Measurements from ENCODE around the gene TCF25.
"Not testable (repeated sequence)": the region's sequence is repeated elsewhere in the genome, so short reads cannot be mapped to it uniquely, and the experiment has no call there.

Gene TCF25

GRCh38 chr16:89924925-89925307, 51.5 kb downstream of the TCF25 start:
- H3K4me1 ChIP-seq (ENCODE audit: control insufficient read depth in 5 of 5, insufficient read depth in 5 of 5, low read length in 5 of 5): peaks cover 0 to 50% (median 32%) of the 10 kb centered on the region in 5 donors
- no peaks in the 10 kb centered on the region for H3K9me3 ChIP-seq (ENCODE audit: control insufficient read depth in 5 of 5, low read length in 5 of 5)
- H3K9ac ChIP-seq (ENCODE audit: low read length in 5 of 5): no peak overlapping the region
- no peaks in the 10 kb centered on the region for H3K36me3 ChIP-seq (ENCODE audit: control insufficient read depth in 5 of 5, insufficient read depth in 5 of 5, low read length in 5 of 5)
- peaks cover 12 to 50% (median 39%) of the 10 kb centered on the region in 5 donors for H3K27me3 ChIP-seq (ENCODE audit: control insufficient read depth in 5 of 5, insufficient read depth in 4 of 5, low read length in 5 of 5)
- no peak overlapping the region for H3K4me3 ChIP-seq (ENCODE audit: low read depth in 1 of 5, low read length in 5 of 5)
- H3K27ac ChIP-seq (ENCODE audit: low read depth, low read length): no peak overlapping the region

DNA sequence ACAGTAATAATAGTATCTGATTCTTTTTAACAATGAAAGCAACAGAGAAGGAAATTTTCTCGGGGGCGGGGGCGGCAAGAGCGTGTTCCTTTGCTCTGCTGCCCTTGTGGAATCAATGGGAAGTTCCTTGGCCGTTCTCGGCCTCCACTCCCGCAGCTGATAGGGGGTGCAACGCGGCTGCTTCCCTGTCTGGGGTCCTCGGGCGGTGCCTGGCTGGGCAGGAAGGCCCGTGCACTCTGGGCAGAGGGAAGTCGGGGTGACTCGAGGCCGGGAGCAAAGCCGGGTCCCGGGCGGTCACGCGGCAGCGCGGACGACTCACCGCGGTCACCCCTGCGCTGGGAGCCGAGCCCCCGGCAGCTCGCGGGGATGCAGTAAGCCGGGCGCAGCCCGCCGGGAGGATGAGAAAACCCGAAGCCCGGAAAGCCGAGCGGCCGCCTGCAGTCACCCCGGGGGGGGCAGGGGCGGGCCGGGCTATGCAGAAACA, 52.2 kb downstream of the TCF25 start:
- Histone ChIP-seq H3K4me1 (ENCODE audit: control insufficient read depth in 5 of 5, insufficient read depth in 5 of 5, low read length in 5 of 5) (peaks cover 0 to 50% (median 32%) of the 10 kb centered on the region in 5 donors), H3K27ac (ENCODE audit: low read depth, low read length) (no peak overlapping the region), H3K9me3 (ENCODE audit: control insufficient read depth in 5 of 5, low read length in 5 of 5) (no peaks in the 10 kb centered on the region), H3K36me3 (ENCODE audit: control insufficient read depth in 5 of 5, insufficient read depth in 5 of 5, low read length in 5 of 5) (no peaks in the 10 kb centered on the region), H3K27me3 (ENCODE audit: control insufficient read depth in 5 of 5, insufficient read depth in 4 of 5, low read length in 5 of 5) (peaks cover 7 to 45% (median 36%) of the 10 kb centered on the region in 5 donors), H3K9ac (ENCODE audit: low read length in 5 of 5) (no peak overlapping the region), H3K4me3 (ENCODE audit: low read depth in 1 of 5, low read length in 5 of 5) (peak overlapping the region in 3 of 5 donors; percentile 22 to 59 (median 39))

DNA sequence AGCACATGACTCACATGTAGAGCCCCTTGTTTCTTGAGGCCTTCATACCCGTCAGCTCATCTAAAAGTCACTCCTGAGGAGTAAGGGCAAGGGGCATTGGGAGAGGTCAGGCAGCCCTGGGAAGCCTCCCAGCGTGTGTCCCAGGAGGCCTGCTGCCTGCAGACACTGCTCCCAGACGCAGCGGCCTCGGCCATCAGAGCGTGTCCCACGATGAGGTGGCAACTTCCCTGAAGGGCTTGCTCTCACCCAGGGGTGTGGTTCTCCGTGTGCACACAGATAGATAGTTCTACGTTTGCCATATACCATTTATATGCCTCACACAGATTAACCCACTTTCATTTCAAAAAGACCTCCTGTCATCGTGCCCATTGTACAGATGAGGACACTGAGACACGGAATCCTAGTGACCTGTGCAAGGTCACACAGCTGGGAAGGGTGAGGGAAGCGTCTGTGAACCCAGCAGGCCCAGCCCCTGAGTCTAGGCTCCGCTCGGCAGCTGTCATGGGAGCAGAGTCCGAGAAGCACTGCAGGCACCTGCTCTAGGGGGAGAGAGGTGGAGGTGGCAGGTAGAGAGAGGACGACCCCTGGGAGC, 58.0 kb downstream of the TCF25 start:
- Histone ChIP-seq H3K27ac (ENCODE audit: low read depth, low read length) (no peak overlapping the region), H3K9ac (ENCODE audit: low read length in 5 of 5) (no peak overlapping the region), H3K36me3 (ENCODE audit: control insufficient read depth in 5 of 5, insufficient read depth in 5 of 5, low read length in 5 of 5) (no peaks in the 10 kb centered on the region), H3K4me1 (ENCODE audit: control insufficient read depth in 5 of 5, insufficient read depth in 5 of 5, low read length in 5 of 5) (peaks cover 0 to 3% (median 2%) of the 10 kb centered on the region in 5 donors), H3K9me3 (ENCODE audit: control insufficient read depth in 5 of 5, low read length in 5 of 5) (no peaks in the 10 kb centered on the region), H3K4me3 (ENCODE audit: low read depth in 1 of 5, low read length in 5 of 5) (no peak overlapping the region), H3K27me3 (ENCODE audit: control insufficient read depth in 5 of 5, insufficient read depth in 4 of 5, low read length in 5 of 5) (peaks cover 0 to 9% (median 7%) of the 10 kb centered on the region in 5 donors)

DNA sequence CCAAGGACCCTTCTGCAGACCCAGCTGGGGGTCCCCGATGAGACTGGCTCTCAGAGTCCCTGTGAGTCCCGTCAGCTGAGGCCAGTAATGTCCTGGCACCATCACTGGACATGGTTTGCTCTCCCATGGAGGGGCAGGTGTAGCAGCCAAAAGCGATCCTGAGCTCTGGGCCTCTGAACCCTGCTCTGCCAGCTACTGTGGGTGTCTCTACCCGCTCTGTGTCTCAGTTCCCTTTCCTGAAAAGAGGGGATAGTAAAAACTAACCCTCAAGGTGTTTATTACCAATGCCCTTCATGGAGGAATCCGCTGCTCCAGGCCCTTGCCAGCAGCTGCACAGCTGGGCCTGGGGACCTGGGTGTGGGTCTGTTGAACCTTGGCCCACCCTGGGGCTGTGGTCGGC, 58.6 kb downstream of the TCF25 start:
- Histone ChIP-seq H3K9ac (ENCODE audit: low read length in 5 of 5) (no peak overlapping the region), H3K9me3 (ENCODE audit: control insufficient read depth in 5 of 5, low read length in 5 of 5) (no peaks in the 10 kb centered on the region), H3K27me3 (ENCODE audit: control insufficient read depth in 5 of 5, insufficient read depth in 4 of 5, low read length in 5 of 5) (peaks cover 0 to 9% (median 7%) of the 10 kb centered on the region in 5 donors), H3K4me3 (ENCODE audit: low read depth in 1 of 5, low read length in 5 of 5) (no peak overlapping the region), H3K36me3 (ENCODE audit: control insufficient read depth in 5 of 5, insufficient read depth in 5 of 5, low read length in 5 of 5) (no peaks in the 10 kb centered on the region), H3K27ac (ENCODE audit: low read depth, low read length) (no peak overlapping the region), H3K4me1 (ENCODE audit: control insufficient read depth in 5 of 5, insufficient read depth in 5 of 5, low read length in 5 of 5) (no peaks in the 10 kb centered on the region)

- not testable (repeated sequence) for H3K4me3 ChIP-seq (ENCODE audit: low read depth in 1 of 5, low read length in 5 of 5); H3K9me3 ChIP-seq (ENCODE audit: control insufficient read depth in 5 of 5, low read length in 5 of 5); H3K9ac ChIP-seq (ENCODE audit: low read length in 5 of 5); H3K27ac ChIP-seq (ENCODE audit: low read depth, low read length); H3K36me3 ChIP-seq (ENCODE audit: control insufficient read depth in 5 of 5, insufficient read depth in 5 of 5, low read length in 5 of 5); H3K4me1 ChIP-seq (ENCODE audit: control insufficient read depth in 5 of 5, insufficient read depth in 5 of 5, low read length in 5 of 5)
- H3K27me3 ChIP-seq (ENCODE audit: control insufficient read depth in 5 of 5, insufficient read depth in 4 of 5, low read length in 5 of 5): peaks cover 0 to 10% (median 2%) of the 10 kb centered on the region in 5 donors
Observed at GRCh38 chr16:89934019-89934418, 60.6 kb downstream of the TCF25 start.

DNA sequence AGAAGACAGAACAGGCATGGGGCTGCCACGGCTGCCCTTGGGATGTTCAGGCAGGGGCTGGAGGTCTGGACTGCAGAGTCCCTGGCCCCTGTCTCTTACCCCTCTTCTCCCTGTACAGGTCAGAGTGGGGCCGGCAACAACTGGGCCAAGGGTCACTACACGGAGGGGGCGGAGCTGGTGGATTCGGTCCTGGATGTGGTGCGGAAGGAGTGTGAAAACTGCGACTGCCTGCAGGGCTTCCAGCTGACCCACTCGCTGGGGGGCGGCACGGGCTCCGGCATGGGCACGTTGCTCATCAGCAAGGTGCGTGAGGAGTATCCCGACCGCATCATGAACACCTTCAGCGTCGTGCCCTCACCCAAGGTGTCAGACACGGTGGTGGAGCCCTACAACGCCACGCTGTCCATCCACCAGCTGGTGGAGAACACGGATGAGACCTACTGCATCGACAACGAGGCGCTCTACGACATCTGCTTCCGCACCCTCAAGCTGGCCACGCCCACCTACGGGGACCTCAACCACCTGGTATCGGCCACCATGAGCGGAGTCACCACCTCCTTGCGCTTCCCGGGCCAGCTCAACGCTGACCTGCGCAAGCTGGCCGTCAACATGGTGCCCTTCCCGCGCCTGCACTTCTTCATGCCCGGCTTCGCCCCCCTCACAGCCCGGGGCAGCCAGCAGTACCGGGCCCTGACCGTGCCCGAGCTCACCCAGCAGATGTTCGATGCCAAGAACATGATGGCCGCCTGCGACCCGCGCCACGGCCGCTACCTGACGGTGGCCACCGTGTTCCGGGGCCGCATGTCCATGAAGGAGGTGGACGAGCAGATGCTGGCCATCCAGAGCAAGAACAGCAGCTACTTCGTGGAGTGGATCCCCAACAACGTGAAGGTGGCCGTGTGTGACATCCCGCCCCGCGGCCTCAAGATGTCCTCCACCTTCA, 61.5 kb downstream of the TCF25 start:
- Histone ChIP-seq H3K9ac (ENCODE audit: low read length in 5 of 5) (no peak overlapping the region), H3K36me3 (ENCODE audit: control insufficient read depth in 5 of 5, insufficient read depth in 5 of 5, low read length in 5 of 5) (no peaks in the 10 kb centered on the region)

DNA sequence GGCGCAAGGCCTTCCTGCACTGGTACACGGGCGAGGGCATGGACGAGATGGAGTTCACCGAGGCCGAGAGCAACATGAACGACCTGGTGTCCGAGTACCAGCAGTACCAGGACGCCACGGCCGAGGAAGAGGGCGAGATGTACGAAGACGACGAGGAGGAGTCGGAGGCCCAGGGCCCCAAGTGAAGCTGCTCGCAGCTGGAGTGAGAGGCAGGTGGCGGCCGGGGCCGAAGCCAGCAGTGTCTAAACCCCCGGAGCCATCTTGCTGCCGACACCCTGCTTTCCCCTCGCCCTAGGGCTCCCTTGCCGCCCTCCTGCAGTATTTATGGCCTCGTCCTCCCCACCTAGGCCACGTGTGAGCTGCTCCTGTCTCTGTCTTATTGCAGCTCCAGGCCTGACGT, 62.2 kb downstream of the TCF25 start:
- H3K9me3 ChIP-seq (ENCODE audit: control insufficient read depth in 5 of 5, low read length in 5 of 5); H3K4me3 ChIP-seq (ENCODE audit: low read depth in 1 of 5, low read length in 5 of 5); H3K36me3 ChIP-seq (ENCODE audit: control insufficient read depth in 5 of 5, insufficient read depth in 5 of 5, low read length in 5 of 5); H3K4me1 ChIP-seq (ENCODE audit: control insufficient read depth in 5 of 5, insufficient read depth in 5 of 5, low read length in 5 of 5); H3K27ac ChIP-seq (ENCODE audit: low read depth, low read length); H3K9ac ChIP-seq (ENCODE audit: low read length in 5 of 5): not testable (repeated sequence)
- peaks cover 0 to 13% (median 2%) of the 10 kb centered on the region in 5 donors for H3K27me3 ChIP-seq (ENCODE audit: control insufficient read depth in 5 of 5, insufficient read depth in 4 of 5, low read length in 5 of 5)

More for the DNA sequence above, 61.5 kb downstream of the TCF25 start:
- no peaks in the 10 kb centered on the region for H3K4me1 ChIP-seq (ENCODE audit: control insufficient read depth in 5 of 5, insufficient read depth in 5 of 5, low read length in 5 of 5)
- H3K9me3 ChIP-seq (ENCODE audit: control insufficient read depth in 5 of 5, low read length in 5 of 5): no peaks in the 10 kb centered on the region
- no peak overlapping the region for H3K4me3 ChIP-seq (ENCODE audit: low read depth in 1 of 5, low read length in 5 of 5)
- H3K27ac ChIP-seq (ENCODE audit: low read depth, low read length): no peak overlapping the region
- peaks cover 0 to 13% (median 2%) of the 10 kb centered on the region in 5 donors for H3K27me3 ChIP-seq (ENCODE audit: control insufficient read depth in 5 of 5, insufficient read depth in 4 of 5, low read length in 5 of 5)

DNA sequence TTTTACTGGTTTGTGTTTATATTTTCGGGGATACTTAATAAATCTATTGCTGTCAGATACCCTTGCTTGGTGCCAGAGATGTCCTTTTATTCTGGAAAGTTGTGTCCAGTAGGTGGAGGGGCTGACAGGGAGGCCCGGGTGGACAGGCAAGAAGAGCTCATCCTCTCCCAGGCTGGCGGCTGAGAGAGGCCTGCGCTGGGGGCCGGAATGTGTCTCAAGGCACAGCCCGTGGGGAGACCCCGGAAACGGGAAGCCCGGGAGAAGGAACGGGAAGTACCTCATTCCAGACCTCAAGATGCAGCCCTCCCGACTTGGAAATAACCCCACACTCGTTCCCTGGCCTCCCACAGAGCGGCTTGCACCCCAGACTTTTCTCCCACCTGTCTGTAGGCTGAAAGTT, 62.6 kb downstream of the TCF25 start:
- no peaks in the 10 kb centered on the region for H3K9me3 ChIP-seq (ENCODE audit: control insufficient read depth in 5 of 5, low read length in 5 of 5)
- H3K27me3 ChIP-seq (ENCODE audit: control insufficient read depth in 5 of 5, insufficient read depth in 4 of 5, low read length in 5 of 5): peaks cover 0 to 13% (median 2%) of the 10 kb centered on the region in 5 donors
- no peak overlapping the region for H3K27ac ChIP-seq (ENCODE audit: low read depth, low read length)
- H3K4me3 ChIP-seq (ENCODE audit: low read depth in 1 of 5, low read length in 5 of 5): no peak overlapping the region
- no peaks in the 10 kb centered on the region for H3K4me1 ChIP-seq (ENCODE audit: control insufficient read depth in 5 of 5, insufficient read depth in 5 of 5, low read length in 5 of 5)
- H3K36me3 ChIP-seq (ENCODE audit: control insufficient read depth in 5 of 5, insufficient read depth in 5 of 5, low read length in 5 of 5): no peaks in the 10 kb centered on the region
- no peak overlapping the region for H3K9ac ChIP-seq (ENCODE audit: low read length in 5 of 5)

GRCh38 chr16:89936508-89936907, 63.1 kb downstream of the TCF25 start:
- Histone ChIP-seq H3K27ac (ENCODE audit: low read depth, low read length) (no peak overlapping the region), H3K4me1 (ENCODE audit: control insufficient read depth in 5 of 5, insufficient read depth in 5 of 5, low read length in 5 of 5) (no peaks in the 10 kb centered on the region), H3K36me3 (ENCODE audit: control insufficient read depth in 5 of 5, insufficient read depth in 5 of 5, low read length in 5 of 5) (no peaks in the 10 kb centered on the region), H3K27me3 (ENCODE audit: control insufficient read depth in 5 of 5, insufficient read depth in 4 of 5, low read length in 5 of 5) (peaks cover 0 to 13% (median 0%) of the 10 kb centered on the region in 5 donors), H3K4me3 (ENCODE audit: low read depth in 1 of 5, low read length in 5 of 5) (no peak overlapping the region), H3K9me3 (ENCODE audit: control insufficient read depth in 5 of 5, low read length in 5 of 5) (no peaks in the 10 kb centered on the region), H3K9ac (ENCODE audit: low read length in 5 of 5) (no peak overlapping the region)

- H3K9ac ChIP-seq (ENCODE audit: low read length in 5 of 5): no peak overlapping the region
- H3K9me3 ChIP-seq (ENCODE audit: control insufficient read depth in 5 of 5, low read length in 5 of 5): no peaks in the 10 kb centered on the region
- peaks cover 0 to 10% (median 0%) of the 10 kb centered on the region in 5 donors for H3K27me3 ChIP-seq (ENCODE audit: control insufficient read depth in 5 of 5, insufficient read depth in 4 of 5, low read length in 5 of 5)
- no peak overlapping the region for H3K4me3 ChIP-seq (ENCODE audit: low read depth in 1 of 5, low read length in 5 of 5)
- no peaks in the 10 kb centered on the region for H3K4me1 ChIP-seq (ENCODE audit: control insufficient read depth in 5 of 5, insufficient read depth in 5 of 5, low read length in 5 of 5)
- H3K36me3 ChIP-seq (ENCODE audit: control insufficient read depth in 5 of 5, insufficient read depth in 5 of 5, low read length in 5 of 5): no peaks in the 10 kb centered on the region
- H3K27ac ChIP-seq (ENCODE audit: low read depth, low read length): no peak overlapping the region
Observed at GRCh38 chr16:89936981-89937380, 63.6 kb downstream of the TCF25 start.

All from subcutaneous abdominal adipose tissue (tissue), 5 donors.